GM13976 (cell line): ENCODE measurements around the gene DSN1.

Experiments
- DNase-seq: peaks from one replicate; pipeline ENCODE4 v3.0.0; 2012; ENCODE audit warnings: low spot score
- in situ Hi-C: fragments of 300-500 bp; cut with MboI; formaldehyde crosslinking; loops from one replicate; pipeline ENCODE4 v1.12.0; 2022; ENCODE audit warnings: low sequenced_read_pairs, mixed read lengths, inconsistent platforms; ENCODE audit not compliant: unreplicated experiment
- TF ChIP-seq, protein P1 (sequence below): IDR thresholded peaks from 2 replicates; pipeline ENCODE4 v1.5.1; 2012; ENCODE audit warnings: borderline replicate concordance, mild to moderate bottlenecking; ENCODE audit not compliant: insufficient read depth; ENCODE audit errors: extremely low read depth, missing control alignments, control extremely low read depth

DSN1 gene

DNA sequence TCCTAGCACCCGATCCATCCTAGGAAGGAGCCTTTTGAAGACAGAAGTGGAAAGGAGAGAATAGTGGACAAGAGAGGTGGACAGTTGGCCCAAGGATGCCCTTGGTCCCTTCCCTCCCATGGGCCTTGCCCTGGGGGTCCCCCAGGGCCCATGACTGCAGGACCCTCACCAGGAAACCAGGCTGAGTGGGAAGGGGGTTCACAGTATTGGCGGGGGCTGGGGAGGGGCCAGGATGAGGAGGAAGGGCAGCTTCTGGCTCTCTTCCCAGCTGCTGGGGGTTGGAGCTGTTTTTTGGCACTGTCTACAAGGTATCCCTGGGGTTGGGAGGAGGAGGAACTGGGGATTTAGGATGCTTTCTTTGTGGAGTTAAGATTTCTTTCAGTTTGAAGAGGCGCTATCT is 4.0 kb upstream of the DSN1 start:
- in situ Hi-C loops, result no loop called here
- no peak for DNase-seq
- TF ChIP-seq, protein P1, sequence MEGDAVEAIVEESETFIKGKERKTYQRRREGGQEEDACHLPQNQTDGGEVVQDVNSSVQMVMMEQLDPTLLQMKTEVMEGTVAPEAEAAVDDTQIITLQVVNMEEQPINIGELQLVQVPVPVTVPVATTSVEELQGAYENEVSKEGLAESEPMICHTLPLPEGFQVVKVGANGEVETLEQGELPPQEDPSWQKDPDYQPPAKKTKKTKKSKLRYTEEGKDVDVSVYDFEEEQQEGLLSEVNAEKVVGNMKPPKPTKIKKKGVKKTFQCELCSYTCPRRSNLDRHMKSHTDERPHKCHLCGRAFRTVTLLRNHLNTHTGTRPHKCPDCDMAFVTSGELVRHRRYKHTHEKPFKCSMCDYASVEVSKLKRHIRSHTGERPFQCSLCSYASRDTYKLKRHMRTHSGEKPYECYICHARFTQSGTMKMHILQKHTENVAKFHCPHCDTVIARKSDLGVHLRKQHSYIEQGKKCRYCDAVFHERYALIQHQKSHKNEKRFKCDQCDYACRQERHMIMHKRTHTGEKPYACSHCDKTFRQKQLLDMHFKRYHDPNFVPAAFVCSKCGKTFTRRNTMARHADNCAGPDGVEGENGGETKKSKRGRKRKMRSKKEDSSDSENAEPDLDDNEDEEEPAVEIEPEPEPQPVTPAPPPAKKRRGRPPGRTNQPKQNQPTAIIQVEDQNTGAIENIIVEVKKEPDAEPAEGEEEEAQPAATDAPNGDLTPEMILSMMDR, result no peak

DNA sequence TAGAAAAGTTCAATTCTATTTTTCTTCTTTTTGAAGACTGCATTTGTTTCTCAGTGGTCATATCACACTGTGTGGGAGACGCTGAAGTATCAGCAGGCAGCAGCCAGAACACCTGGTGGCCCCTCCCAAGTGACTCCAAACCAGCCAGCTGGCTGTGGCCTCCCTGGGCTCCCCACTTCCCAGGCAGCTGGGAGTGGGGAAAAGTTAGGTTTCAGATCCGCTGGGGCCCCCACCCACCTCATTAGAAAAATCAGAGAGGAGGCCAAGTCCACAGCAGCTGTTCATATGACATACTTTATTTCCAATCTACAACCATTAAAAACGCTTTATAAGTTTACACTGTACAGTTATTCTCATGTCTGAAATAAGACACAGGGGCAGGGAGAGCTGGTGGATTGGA is 3.6 kb upstream of the DSN1 start:
- TF ChIP-seq, protein P1, result no peak
- no peak for DNase-seq
- in situ Hi-C loops, result no loop called here

DNA sequence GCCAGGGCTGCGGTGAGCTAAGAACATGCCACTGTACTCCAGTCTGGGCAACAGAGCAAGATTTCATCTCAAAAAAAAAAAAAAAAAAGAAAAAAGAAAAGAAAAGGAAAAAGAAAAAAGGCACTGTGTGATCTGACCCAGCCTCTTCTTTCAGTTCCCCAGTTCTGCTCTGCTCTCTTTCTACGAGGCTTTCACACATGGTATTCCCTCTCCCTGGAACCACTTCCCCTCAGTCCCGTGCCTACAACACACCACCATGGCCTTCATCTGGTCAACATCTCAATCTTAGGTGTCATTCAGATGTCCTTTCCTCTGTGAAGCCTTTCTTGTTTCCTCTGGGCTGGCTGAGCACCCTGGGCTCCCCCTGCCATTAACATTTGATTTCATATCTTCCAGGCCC is 2.3 kb upstream of the DSN1 start:
- no peak for DNase-seq
- in situ Hi-C loops, result no loop called here
- TF ChIP-seq, protein P1, result no peak

DNA sequence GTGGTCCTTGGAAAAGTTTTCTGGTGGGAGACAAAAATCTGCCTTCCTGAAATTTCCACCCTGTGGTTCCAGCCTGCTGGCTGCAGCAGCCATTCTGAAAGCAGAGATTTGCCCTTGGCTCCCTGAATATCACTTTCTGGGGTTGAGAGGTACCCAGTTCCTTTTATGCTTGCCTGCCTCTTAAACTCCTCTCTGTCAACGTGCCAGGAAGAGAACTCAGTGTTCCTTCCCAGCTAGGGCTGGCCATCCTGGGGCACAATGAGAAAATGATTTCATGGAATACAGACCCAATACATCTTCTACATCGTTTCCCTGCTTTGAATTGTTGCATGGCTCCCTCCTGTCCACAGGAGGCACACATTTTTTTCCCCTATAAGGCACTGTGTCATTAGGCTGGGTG is 1.6 kb upstream of the DSN1 start:
- no peak for DNase-seq
- in situ Hi-C loops, result no loop called here
- TF ChIP-seq, protein P1, result no peak

DNA sequence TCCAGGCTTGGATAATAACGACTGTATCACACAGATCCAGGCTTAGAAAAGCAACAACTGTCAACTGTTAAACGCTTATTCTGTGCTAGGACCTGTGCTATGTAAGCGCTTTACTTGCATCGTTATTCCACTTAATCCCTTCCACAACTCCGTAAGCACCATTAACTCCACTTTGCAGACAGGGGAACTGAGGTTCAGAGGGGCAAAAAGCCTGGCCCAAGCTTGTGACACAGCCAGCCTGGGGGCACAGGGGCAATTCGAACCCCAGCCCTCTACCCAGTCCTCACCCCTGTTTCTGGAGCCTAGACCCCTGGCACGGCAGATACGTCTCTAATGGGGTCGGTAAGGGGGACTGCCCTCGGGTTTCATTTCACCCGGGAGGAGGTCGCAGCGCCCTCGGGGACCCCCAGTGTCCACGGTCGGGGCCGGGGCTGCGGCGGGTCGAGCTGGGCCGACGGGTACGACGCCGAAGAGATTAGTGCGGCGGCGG is 411 bp downstream of the DSN1 start:
- TF ChIP-seq, protein P1, result no peak
- in situ Hi-C loops, result no loop called here
- no peak for DNase-seq

DNA sequence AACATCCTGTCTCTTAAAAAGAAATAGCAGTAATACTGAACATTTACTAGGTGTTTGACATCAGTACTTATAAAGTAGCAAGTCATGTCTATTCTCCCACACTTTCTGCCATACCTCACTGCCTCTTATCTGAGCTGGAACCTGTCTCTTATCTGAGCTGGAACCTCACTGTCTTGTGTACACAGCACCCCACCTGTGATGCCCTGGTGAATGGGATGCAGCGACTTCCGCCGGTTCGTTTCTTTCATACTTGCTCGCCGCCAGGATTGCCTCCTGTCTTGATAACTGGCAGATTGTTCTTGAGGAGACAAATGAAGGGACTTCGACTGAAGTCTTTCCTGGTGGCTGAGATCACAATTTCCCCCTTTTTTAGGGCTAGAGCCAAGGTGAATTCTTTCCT is 2.9 kb downstream of the DSN1 start:
- no peak for DNase-seq
- in situ Hi-C loops, result no loop called here
- TF ChIP-seq, protein P1, result no peak
